Panc1 (cell line): Measurements from ENCODE around the gene KNSTRN. TPM values are rescaled to one million over a fixed set of nuclear protein-coding genes. Genes with fewer than 3 reads are reported as not detected.

Experiments
- ATAC-seq: fragments of 200-7000 bp; cut with Tn5 transposase; 2 replicates; pipeline ENCODE4 v1.9.1; 2020; ENCODE audit warnings: mild to moderate bottlenecking, moderate library complexity
- BruUV-seq: library from RNA; stranded (reverse); fragments of 400-500 nt; replicated peaks from 2 replicates; lab custom pipeline; 2021; lab: Mats Ljungman, UMichigan
- CTCF ChIA-PET: fragments of 300-600 bp; sonication (Branson Sonifier 250); formaldehyde crosslinking; loops from one replicate; lab custom pipeline; 2022; ENCODE audit warnings: antibody characterized with exemption; lab: Charles Lee
- POLR2A ChIA-PET: fragments of 300-600 bp; sonication (Branson Sonifier 250); formaldehyde crosslinking; loops from one replicate; lab custom pipeline; 2022; ENCODE audit warnings: antibody characterized with exemption; lab: Charles Lee
- DNase-seq: peaks from one replicate; pipeline ENCODE4 v3.0.0-alpha.2; 2010; ENCODE audit warnings: low read depth, low spot score
- H3K27ac ChIP-seq: 2 replicates; pipeline ENCODE4 v1.5.1; 2011; ENCODE audit warnings: mild to moderate bottlenecking, low read length, inconsistent platforms
- H3K27me3 ChIP-seq: fragments of 200-500 bp; sonication (Bioruptor generic); 2 replicates; pipeline ENCODE4 v1.6.0; 2014; ENCODE audit warnings: low read length, inconsistent platforms; ENCODE audit not compliant: control insufficient read depth, insufficient read depth
- H3K36me3 ChIP-seq: fragments of 200-500 bp; sonication (Bioruptor generic); 2 replicates; pipeline ENCODE4 v1.5.1; 2014; ENCODE audit warnings: inconsistent platforms, mild to moderate bottlenecking, low read length, moderate library complexity; ENCODE audit not compliant: control insufficient read depth, insufficient read depth
- H3K4me1 ChIP-seq: 2 replicates; pipeline ENCODE4 v1.5.1; 2011; ENCODE audit warnings: inconsistent platforms, mild to moderate bottlenecking, low read length, moderate library complexity; ENCODE audit not compliant: control insufficient read depth, insufficient read depth
- H3K4me3 ChIP-seq, 2 experiments: 2 replicates each; pipeline ENCODE4 v1.5.1; 2011 to 2012; ENCODE audit warnings: low read depth in 2 of 2, low read length in 2 of 2, mild to moderate bottlenecking in 2 of 2, inconsistent platforms in 1 of 2, moderate library complexity in 1 of 2
- H3K9me3 ChIP-seq: fragments of 200-500 bp; sonication (Bioruptor generic); 2 replicates; pipeline ENCODE4 v1.5.1; 2014; ENCODE audit warnings: low read depth, mild to moderate bottlenecking, inconsistent platforms, low read length, moderate library complexity; ENCODE audit not compliant: control insufficient read depth, insufficient read depth
- CTCF ChIP-seq: fragments of 450-650 bp; IDR thresholded peaks from 2 replicates; pipeline ENCODE4 v1.5.1; 2017; ENCODE audit warnings: mild to moderate bottlenecking
- POLR2AphosphoS5 ChIP-seq: IDR thresholded peaks from 2 replicates; pipeline ENCODE4 v1.6.1; 2012; ENCODE audit warnings: mild to moderate bottlenecking, low read depth, low read length, moderate library complexity
- REST ChIP-seq, 2 experiments: IDR thresholded peaks; 2 replicates each; pipeline ENCODE4 v1.6.1; 2011 to 2012; ENCODE audit warnings: low read depth in 2 of 2, control low read depth in 1 of 2, low read length in 1 of 2, mild to moderate bottlenecking in 1 of 2, moderate library complexity in 1 of 2; ENCODE audit not compliant: insufficient read depth in 1 of 2
- SIN3A ChIP-seq: IDR thresholded peaks from 2 replicates; pipeline ENCODE4 v1.6.1; 2012; ENCODE audit warnings: low read depth, mild to moderate bottlenecking, low read length, moderate library complexity, borderline replicate concordance; ENCODE audit not compliant: insufficient read depth
- TCF7L2 ChIP-seq: IDR thresholded peaks from 2 replicates; pipeline ENCODE4 v1.6.1; 2011; ENCODE audit warnings: mild to moderate bottlenecking, low read depth, low read length, inconsistent platforms
- in situ Hi-C: cut with HindIII; loops from 2 replicates; pipeline ENCODE4 v1.10.0; 2016; ENCODE audit warnings: low sequenced_read_pairs, low pct_unique_long_range_greater_than_20kb
- intact Hi-C: fragments of 100-400 bp; cut with micrococcal nuclease; formaldehyde crosslinking; loops from one replicate; pipeline ENCODE4 v1.10.0; 2022; ENCODE audit not compliant: unreplicated experiment
- total RNA-seq: library from RNA; stranded (reverse); gene quantifications from one replicate; pipeline ENCODE4 v1.2.1, GENCODE V29; 2021; ENCODE audit not compliant: unreplicated experiment

The KNSTRN gene
- total RNA-seq, 1 experiment from 2014 or later, result 74.6 TPM

- no peak overlapping the region for H3K27ac ChIP-seq
- CTCF ChIA-PET, result no interaction called here
- H3K27me3 ChIP-seq, result no peaks in the 10 kb centered on the region
- H3K4me1 ChIP-seq, result peaks cover 19% of the 10 kb centered on the region
- no peaks in the 10 kb centered on the region for H3K9me3 ChIP-seq
- POLR2A ChIA-PET, result interaction anchor here (0.6 kb wide), 1 partner anchor 326 kb away, joined by 3 read pairs; no protein-coding TSS in a partner anchor
- no peak for ATAC-seq
- H3K36me3 ChIP-seq, result no peaks in the 10 kb centered on the region
- intact Hi-C loops (loop anchor here (5.0 kb wide), 2 partner anchors 102 to 147 kb away; partner anchors contain the start of gene INAFM2), in situ Hi-C loops (no loop called here)
- no peak overlapping the region for H3K4me3 ChIP-seq
- no TSS peak for BruUV-seq
- no peak for DNase-seq
- TF ChIP-seq SIN3A, result no peak
- no peak for TF ChIP-seq POLR2AphosphoS5
- TF ChIP-seq TCF7L2, result no peak
- TF ChIP-seq REST (IDR thresholded peaks at IDR 0.05; ENCODE audit: insufficient read depth in 1 of 2, low read depth in 2 of 2, low read length in 1 of 2), result no peak
- no peak for TF ChIP-seq CTCF
Measured at GRCh38 chr15:40424483-40425115, 42.1 kb downstream of the KNSTRN start.

- intact Hi-C loops (no loop called here), in situ Hi-C loops (no loop called here)
- H3K4me1 ChIP-seq, result peaks cover 12% of the 10 kb centered on the region
- no peaks in the 10 kb centered on the region for H3K9me3 ChIP-seq
- H3K4me3 ChIP-seq, result no peak overlapping the region
- no peak for ATAC-seq
- no TSS peak for BruUV-seq
- POLR2A ChIA-PET, result no interaction called here
- TF ChIP-seq POLR2AphosphoS5 (no peak), REST (IDR thresholded peaks at IDR 0.05; ENCODE audit: insufficient read depth in 1 of 2, low read depth in 2 of 2, low read length in 1 of 2) (no peak), SIN3A (no peak)
- no peaks in the 10 kb centered on the region for H3K27me3 ChIP-seq
- H3K36me3 ChIP-seq, result no peaks in the 10 kb centered on the region
- CTCF ChIA-PET, result no interaction called here
- H3K27ac ChIP-seq, result no peak overlapping the region
- no peak for DNase-seq
Measured at GRCh38 chr15:40425681-40426080, 43.2 kb downstream of the KNSTRN start.
